ENCODE results near the gene DPH2. TPM values are rescaled to one million over a fixed set of nuclear protein-coding genes. Genes with fewer than 3 reads are reported as not detected.

Gene DPH2
- total and polyA plus RNA-seq, 10 of the 15 experiments (the other 5 are each of a cell fraction or from before 2014, with no cell fraction given), result 13.1 to 82.9 (median 52.0) TPM

GRCh38 chr1:43979528-43980254 lies 9.9 kb downstream of the DPH2 start:
- BruUV-seq (replicated peaks), result no TSS peak
- ATAC-seq, result peak; percentile 51
- RAD21 ChIA-PET (ENCODE audit: unreplicated experiment), result interaction anchor here (0.7 kb wide), 1 partner anchor 216 kb away, joined by 3 read pairs; no protein-coding TSS in a partner anchor
- H3K9ac ChIP-seq (ENCODE audit: control insufficient read depth, insufficient read depth, low read length), result peak overlapping the region; percentile 72
- peak overlapping the region; percentile 29 for H2AFZ ChIP-seq (ENCODE audit: control insufficient read depth, low read depth, low read length)
- no peaks in the 10 kb centered on the region for H3K27me3 ChIP-seq (replicated peaks in 1 of 2; ENCODE audit: control insufficient read depth in 2 of 2, insufficient read depth in 2 of 2, low read length in 1 of 2)
- TF ChIP-seq POLR2A (IDR thresholded peaks at IDR 0.05; ENCODE audit: low read depth, low read length) (peak; percentile 71), RELA (IDR thresholded peaks at IDR 0.05; ENCODE audit: borderline replicate concordance, partially characterized antibody) (no peak), MAX (IDR thresholded peaks at IDR 0.05; ENCODE audit: low read depth, low read length) (peak; percentile 52; the same call in 1 of the 2 replicates), HDGF (IDR thresholded peaks at IDR 0.05) (peak; percentile 43; the same call in 1 of the 2 replicates), USF1 (IDR thresholded peaks at IDR 0.05; ENCODE audit: borderline replicate concordance, extremely low read length, insufficient read depth, low read depth, low read length) (peak; percentile 65), BHLHE40 (IDR thresholded peaks at IDR 0.05; ENCODE audit: borderline replicate concordance in 1 of 2, low read depth in 2 of 2, low read length in 1 of 2) (peak in 1 of 2 experiments; percentile 40; a peak in 2 of 4 replicates), RBBP5 (conservative IDR thresholded peaks at IDR 0.05) (no peak), MYC (IDR thresholded peaks at IDR 0.05; ENCODE audit: insufficient read depth, insufficient read length, insufficient replicate concordance, low read length, severe bottlenecking) (peak; percentile 85), TAF1 (IDR thresholded peaks at IDR 0.05; ENCODE audit: borderline replicate concordance, low read depth, low read length) (no peak), EGR1 (IDR thresholded peaks at IDR 0.05; ENCODE audit: borderline replicate concordance in 1 of 2, low read depth in 2 of 2, low read length in 2 of 2) (0 out of 3 replicates have a peak, but pooled peaks of 1 of the 2 experiments have one; percentile 43), RAD51 (IDR thresholded peaks at IDR 0.05) (peak; percentile 25; the same call in 1 of the 2 replicates)
- DNase-seq (ENCODE audit: low read depth, low spot score), result no peak
- peak overlapping the region; percentile 96 for H3K4me2 ChIP-seq (ENCODE audit: control insufficient read depth, insufficient read depth)
- 2% methylated on average over 14 of the region's 45 CpGs for WGBS (ENCODE audit: insufficient coverage, insufficient replicate concordance, low lambda C conversion rate, missing lambda C conversion rate)
- CTCF ChIA-PET, result no interaction called here
- intact Hi-C loops (cut with micrococcal nuclease; ENCODE audit: unreplicated experiment) (no loop called here), in situ Hi-C loops (cut with MboI) (no loop called here)
- FAIRE-seq, result peak; percentile 74
- H4K20me1 ChIP-seq (ENCODE audit: control insufficient read depth, insufficient read depth), result no peaks in the 10 kb centered on the region
- H3K4me3 ChIP-seq, result peak overlapping the region; percentile 74
- POLR2A ChIA-PET, result interaction anchor here (0.6 to 0.9 kb wide), 2 partner anchors 14 to 16 kb away, joined by 3 to 5 read pairs; no protein-coding TSS in a partner anchor
- peaks cover under 1 to 7% of the 10 kb centered on the region in 2 experiments for H3K36me3 ChIP-seq (ENCODE audit: control insufficient read depth in 2 of 2, insufficient read depth in 2 of 2, low read length in 1 of 2)
- no peak overlapping the region; the same call in 1 of the 2 replicates for H3K27ac ChIP-seq (ENCODE audit: control insufficient read depth, insufficient read depth)
- H3K79me2 ChIP-seq (ENCODE audit: control insufficient read depth, insufficient read depth, low read length), result peaks cover 45% of the 10 kb centered on the region
- SMC1A ChIA-PET (ENCODE audit: uncharacterized antibody, unreplicated experiment), result no interaction called here
- peaks cover 22% of the 10 kb centered on the region for H3K4me1 ChIP-seq (ENCODE audit: control insufficient read depth, insufficient read depth, low read length)
- H3K9me3 ChIP-seq (replicated peaks; ENCODE audit: control insufficient read depth, insufficient read depth, low read length), result no peaks in the 10 kb centered on the region

Measured in GM12878 (cell line).